Choroid plexus epithelial cell (primary cell): ENCODE results near the gene AHDC1.

ENCODE experiments used
- DNase-seq: peaks from one replicate; pipeline ENCODE4 v3.0.0-alpha.2; 2010; ENCODE audit warnings: low read depth
- H3K4me3 ChIP-seq: 2 replicates; pipeline ENCODE4 v1.5.1; 2011; ENCODE audit warnings: low read depth, mild to moderate bottlenecking, control low read depth, low read length, moderate library complexity
- CTCF ChIP-seq: conservative IDR thresholded peaks from 2 replicates; pipeline ENCODE4 v1.5.1; 2011; ENCODE audit warnings: low read depth, mild to moderate bottlenecking, control low read depth, inconsistent platforms, low read length, moderate library complexity

AHDC1 gene

DNA sequence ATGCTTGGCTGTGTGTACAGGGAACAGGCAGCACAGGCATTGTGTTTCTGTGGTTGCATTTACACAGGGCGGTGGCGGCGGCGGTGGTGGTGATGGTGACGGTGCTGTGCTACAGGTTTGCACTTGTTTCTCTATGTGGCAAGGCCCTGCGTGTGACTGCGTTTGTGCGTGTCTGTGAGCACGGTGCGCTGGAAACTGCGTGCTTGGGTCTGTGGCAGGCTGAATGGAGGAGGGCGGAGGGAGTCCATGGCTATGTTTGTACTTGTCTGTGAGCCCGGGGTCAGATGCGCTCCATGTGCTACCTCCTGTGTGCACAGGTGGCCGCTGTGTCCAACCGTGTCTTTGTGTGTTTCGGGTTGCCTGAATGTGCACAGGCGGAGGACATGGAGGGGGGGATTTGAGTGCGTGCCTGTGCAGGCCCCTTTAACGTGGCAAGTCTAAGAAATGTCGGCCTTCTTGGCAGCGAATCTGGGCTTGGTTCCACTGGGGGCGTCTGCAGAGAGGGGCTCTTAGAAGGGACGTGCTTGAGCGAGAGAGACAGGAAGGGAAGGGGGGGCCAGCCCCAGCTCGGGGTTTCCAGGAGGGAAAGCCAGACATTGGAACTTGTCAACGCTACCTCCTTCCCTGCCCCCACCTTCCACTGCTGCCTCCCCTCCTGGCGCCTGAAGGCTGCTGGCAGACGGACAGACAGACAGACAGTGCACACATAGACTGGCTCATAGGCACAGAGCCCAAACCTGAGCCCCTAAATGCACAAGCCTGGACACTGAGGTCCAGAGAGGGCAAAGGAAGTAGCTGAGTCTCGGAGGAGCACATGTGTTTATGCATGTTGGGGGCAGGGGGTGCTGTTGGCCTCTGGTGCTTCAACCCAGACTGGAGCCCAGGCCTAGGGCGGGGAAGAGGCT, 81.3 kb downstream of the AHDC1 start:
- no peak overlapping the region for H3K4me3 ChIP-seq
- peak; percentile 56 for DNase-seq
- TF ChIP-seq CTCF = peak; percentile 38

DNA sequence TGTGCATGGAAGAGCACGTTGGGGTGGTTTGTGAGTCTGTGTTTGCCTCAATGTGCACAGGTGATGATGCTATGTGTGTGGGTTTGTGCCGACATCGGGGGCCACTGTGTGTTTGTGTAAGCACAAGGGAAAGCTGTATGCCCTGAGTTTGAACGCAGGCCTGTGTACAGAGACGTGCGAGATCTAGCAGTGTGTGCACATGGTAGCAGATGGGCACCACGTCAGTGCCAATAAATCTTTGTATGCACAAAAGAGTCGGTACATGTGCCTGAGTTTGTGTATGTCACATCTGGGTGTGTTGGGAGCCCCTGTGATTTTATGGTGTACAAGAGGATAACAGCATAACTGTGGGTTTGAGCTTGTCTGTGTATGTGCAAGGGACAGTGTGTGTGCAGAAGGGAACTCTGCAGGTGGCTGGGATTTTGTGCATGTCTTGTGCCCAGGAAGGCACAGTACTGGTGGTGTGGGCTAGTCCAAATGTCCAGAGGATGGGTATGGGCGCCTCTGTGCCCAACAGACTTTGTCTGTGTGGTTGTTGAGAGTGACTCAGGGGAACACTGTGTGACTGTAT, 82.0 kb downstream of the AHDC1 start:
- DNase-seq = no peak
- TF ChIP-seq CTCF = no peak
- H3K4me3 ChIP-seq = no peak overlapping the region

DNA sequence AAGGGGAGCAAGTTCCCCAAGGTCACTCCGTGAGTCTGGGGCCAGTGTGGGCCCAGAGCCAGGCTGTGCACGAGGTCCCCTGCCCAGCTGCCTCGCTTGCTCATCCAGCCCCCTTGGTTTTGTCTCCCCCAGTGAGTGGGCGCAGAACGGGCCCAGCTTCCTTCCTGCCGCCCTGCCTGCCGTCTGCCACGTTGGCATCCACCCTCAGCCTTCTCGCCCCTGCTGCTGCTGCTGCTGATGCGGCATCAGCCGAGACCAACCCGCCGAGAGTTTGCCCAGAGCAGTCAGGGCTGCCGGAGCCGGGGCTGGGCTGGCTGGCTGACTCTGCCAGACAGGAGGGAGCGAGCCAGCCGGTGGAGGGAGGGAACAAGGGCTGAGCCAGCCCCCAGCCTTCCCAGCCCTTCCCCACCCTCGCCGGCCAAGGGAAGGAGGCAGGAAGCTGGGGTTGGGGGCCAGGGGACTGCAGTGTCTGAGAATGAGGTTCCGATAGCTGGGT, 82.6 kb downstream of the AHDC1 start:
- no peak for DNase-seq
- no peak for TF ChIP-seq CTCF
- no peak overlapping the region for H3K4me3 ChIP-seq

GRCh38 chr1:27520651-27521050, 83.3 kb downstream of the AHDC1 start:
- no peak for TF ChIP-seq CTCF
- DNase-seq = no peak

DNA sequence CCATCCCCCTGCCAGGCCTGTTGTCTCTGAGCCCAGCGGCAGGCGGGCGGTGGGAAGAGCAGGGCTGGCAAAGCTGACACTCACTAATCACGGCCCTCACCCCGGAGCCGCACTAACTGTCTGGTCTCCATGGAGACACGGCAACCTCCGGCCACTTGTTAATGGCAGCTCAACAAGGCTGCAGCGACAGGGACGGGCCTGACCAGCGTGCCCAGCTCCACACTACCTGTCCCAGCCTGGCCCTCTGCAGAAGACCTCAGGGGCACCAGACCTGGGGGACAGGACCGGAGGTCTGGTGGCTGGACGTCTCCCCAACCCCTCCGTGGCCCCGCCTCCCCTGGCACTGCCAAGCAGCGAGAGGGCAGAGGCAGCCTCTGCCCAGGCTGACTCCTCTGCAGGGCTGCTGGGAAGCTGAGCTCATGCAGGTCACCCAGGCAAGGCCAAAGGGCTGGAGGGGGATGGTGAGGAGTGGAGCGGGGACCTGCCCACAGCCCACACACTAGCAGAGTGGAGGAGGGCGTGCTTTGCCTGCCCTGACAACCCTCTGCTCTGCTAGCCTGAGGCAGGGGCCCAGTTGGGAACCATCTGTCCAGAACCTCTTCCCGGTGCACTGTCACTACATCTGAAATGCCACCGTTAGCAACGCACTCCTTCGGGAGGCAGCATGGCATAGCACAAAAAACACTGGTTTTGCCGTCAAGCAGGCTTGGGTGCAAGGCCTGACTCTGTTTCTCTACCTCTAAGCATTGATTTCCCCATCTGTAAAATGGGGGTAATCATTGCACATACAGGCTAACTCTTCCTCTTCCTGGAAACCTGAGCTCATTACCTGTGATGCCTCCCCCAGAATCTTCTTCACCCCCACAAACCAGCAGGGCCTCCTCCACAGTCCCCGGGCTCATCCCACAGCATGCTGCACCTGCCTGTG, 84.3 kb downstream of the AHDC1 start:
- no peak overlapping the region for H3K4me3 ChIP-seq
- no peak for TF ChIP-seq CTCF
- DNase-seq = no peak

More at GRCh38 chr1:27520651-27521050, 83.3 kb downstream of the AHDC1 start:
- no peak overlapping the region for H3K4me3 ChIP-seq

- H3K4me3 ChIP-seq = no peak overlapping the region
- TF ChIP-seq CTCF = no peak
- DNase-seq = no peak
Measured at GRCh38 chr1:27518808-27519207, 85.1 kb downstream of the AHDC1 start.
